HG03175 (cell line): ENCODE data around the gene DDX24.
"Not testable (repeated sequence)": the region's sequence is repeated elsewhere in the genome, so short reads cannot be mapped to it uniquely, and the experiment has no call there.

ENCODE experiments used
- ATAC-seq: cut with Tn5 transposase; IDR thresholded peaks from one replicate; pipeline ENCODE4 v1.9.1; 2021; ENCODE audit warnings: mild to moderate bottlenecking, moderate library complexity; ENCODE audit not compliant: unreplicated experiment

Gene DDX24

DNA sequence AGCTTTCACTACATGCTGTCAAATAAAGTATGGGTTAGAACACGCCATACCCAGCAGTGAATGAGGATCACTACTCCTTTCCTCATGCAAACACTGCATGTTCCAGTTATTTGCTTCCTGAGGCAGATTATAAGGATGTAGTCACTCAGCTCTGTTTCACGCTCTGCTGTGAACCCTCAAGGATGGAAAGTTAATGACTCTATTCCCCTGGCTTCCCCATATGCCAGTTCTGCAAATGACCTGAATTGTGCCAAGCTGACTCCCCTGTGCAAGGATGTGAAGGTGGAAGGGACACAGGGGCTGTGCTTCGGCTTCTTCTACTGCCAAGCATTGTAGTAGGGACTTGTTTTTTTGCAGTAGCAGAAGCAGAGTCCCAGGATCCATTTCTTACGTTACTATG lies 6.9 kb upstream of the DDX24 start:
- no peak for ATAC-seq

DNA sequence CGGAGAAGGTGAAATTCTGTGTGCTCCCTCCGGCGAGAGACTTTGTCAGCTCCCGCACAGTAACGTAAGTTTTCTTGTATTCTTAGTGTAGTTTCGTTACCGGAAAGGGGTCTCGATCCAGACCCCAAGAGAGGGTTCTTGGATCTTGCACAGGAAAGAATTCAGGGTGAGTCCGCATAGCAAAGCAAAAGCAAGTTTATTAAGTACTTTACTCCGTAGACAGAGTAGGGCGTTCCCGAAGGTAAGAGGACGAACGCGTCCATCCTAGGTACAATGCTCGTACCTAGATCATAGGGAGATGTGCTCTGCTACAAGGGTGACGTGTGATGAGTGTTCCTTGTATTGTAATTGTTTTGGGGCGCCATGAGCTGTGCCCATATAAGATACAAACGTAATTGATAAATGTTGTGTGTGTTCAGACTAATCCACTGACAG lies 401 bp upstream of the DDX24 start:
- ATAC-seq, result peak; percentile 40

DNA sequence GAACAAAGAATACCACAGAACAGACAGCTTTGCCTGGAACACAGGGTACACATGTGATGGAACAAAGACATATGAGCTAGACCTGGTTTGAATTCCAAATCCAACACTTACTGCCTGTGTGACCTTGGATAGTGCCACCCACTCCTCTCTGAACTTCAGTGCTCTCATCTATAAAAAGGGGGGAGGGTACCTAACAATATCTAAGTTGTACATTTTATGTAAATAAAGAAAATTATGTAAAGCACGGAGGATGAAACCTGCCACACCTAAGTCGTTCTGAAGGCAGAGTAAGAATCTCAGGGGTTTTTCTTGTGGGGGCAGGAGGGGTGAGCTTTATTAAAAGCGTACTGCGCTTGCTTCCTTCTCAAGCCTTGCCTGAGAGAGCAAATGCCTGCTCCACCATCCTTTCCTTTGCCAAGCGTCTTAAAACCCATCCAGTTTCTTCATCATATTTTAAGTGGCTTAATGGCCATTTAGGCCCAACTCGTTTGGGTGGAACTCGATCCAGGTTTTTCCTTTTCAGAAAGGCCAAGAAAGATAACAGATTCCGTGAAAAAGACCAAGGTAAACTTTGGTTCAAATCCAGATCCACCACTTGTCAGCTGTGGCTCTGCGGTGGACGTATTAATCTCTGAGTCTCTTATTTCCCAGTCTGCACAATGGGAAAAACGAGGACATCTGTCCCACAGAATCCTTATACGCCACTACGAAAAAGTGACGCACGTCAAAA lies 946 bp downstream of the DDX24 start:
- no peak for ATAC-seq

DNA sequence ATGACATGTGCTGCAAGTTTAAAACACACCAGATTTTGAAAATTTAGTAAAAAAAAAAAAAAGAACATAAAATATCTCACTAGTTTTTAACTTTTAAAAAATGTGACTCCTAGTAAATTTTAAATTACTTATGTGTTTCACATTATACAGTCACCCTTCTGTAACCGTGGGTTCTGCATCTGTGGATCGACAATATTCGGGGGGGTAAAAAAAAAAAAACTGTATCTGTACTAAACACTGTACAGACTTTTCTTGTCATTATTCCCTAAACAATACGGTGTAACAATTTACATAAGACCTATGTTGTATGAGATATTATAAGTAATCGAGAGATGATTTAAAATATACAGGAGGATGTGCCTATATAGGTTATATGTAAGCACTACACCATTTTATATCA lies 3.2 kb downstream of the DDX24 start:
- ATAC-seq, result no peak

DNA sequence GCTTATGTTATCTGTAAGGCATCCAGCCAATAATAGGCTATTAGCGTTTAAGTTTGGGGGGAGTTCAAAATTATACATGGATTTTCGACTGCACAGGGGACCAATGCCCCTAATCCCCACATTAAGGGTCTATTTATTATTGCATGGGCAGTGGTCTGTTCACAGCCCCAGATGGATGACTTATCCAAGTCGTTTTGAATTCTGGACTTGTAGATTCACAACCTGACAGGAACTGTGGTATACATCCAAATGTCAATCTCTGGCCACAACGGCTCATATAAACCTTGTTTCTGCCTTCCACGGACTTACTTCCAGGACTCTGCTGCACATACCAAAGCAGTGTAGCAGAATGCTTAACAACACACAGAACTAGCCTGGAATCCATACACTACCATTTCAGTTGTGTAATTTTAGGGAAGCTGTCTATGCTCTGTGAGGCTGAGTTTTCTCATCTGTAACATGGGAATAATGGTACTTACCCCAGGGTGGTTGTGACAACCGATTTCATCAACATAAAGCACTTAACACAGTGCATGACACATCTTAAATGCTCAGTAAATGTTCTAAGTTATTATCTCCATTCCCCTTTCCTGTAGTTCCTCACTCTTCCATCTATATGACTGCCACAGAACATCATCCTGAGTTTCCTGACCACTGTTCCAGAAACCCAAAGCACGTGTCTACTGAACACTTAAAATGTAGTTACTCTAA lies 3.7 kb downstream of the DDX24 start:
- no peak for ATAC-seq

DNA sequence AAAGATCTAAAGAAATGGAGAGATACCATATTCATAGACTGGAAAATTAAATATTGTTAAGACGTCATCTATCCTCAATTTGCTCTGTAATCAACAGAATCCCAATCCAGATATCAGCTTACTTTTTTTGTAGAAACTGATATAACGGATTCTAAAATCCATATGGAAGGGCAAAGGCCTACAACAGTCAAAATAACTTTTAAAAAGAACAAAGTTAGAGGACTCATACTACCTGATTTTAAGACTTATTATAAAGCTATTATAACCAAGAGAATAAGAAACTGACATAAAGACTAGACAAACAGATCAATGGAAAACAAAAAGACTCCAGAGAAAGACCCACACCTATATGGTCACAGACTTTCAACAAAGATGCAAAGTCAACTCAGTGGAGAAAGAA lies 6.0 kb downstream of the DDX24 start:
- no peak for ATAC-seq

DNA sequence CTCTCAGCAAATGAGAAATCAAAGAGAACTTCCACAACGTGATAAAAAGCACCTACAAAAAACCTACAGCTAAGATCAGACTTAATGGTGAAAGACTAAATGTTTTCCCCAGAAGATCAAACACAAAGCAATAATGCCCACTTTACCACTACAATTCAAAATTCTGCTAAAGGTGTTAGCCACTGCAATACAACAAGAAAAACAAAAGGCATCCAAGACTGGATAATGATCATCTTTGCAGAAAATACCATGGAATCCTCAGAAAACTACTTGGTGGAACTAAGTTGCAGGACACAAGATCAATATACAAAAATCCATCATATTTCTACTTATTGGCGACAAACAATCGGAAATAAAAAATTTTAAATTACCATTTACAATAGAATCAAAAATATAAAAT lies 6.5 kb downstream of the DDX24 start:
- ATAC-seq, result no peak

DNA sequence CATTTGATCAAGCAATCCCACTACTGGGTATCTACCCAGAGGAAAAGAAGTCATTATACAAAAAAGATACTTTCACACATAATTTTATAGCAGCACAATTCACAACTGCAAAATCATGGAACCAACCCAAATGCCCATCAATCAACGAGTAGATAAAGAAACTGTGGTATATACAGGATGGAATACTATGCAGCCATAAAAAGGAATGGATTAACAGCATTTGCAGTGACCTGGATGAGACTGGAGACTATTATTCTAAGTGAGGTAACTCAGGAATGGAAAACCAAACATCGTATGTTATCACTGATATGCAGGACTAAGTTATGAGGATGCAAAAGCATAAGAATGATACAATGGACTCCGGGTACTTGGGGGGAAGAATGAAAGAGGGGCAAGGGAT lies 8.9 kb downstream of the DDX24 start:
- not testable (repeated sequence) for ATAC-seq

DNA sequence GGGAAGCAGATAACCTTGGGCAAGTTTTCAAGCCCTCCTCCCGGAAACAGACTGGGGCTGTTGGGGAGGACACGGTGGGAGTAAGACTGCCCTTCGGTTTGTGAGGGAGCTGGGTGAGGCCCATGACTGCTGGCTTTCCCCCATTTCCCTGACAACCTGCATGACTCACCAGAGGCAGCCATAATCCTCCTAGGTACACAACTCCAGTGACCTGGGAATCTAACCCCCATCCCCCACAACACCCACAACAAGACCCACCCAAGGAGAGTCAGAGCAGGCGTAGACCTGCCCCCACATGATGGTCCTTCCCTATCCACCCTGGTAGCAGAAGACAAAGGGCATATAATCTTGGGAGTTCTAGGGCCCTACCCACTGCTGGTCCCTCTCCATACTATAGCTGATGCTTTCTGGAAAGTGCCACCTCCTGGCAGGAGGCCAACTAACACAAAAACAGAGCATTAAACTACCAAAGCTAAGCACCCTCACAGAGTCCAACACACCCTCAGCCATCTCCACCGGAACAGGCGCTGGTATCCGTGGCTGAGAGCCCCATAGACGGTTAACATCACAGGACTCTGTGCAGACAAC lies 14.8 kb downstream of the DDX24 start:
- ATAC-seq, result no peak

DNA sequence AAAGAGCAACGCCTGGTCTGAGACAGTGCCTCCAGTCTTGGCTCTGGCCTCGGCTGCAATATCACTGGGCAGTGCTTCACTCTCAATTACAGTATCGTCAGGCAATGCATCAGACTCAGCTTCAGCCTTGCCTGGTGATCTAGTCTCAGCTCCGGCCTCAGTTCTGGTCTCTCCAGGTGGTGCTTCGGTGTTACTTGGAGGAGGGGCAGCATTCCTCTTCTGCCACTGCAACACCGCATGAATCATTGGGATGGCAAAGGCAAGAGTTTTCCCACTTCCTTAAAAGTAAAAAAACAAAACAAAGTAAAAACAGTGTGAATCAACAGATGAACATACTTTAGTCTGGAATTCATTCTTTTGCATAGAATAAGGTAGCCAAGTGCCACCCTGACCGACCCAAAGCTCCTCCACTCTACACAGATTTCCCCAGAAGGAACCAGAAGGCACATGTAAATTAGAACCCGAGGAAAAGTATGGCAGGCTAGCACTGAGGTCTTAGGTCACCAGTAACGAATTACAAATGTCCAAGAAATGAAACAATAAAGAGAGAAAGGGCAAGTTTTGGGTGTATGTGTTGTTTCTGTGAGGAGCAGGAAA lies 18.6 kb downstream of the DDX24 start:
- no peak for ATAC-seq

DNA sequence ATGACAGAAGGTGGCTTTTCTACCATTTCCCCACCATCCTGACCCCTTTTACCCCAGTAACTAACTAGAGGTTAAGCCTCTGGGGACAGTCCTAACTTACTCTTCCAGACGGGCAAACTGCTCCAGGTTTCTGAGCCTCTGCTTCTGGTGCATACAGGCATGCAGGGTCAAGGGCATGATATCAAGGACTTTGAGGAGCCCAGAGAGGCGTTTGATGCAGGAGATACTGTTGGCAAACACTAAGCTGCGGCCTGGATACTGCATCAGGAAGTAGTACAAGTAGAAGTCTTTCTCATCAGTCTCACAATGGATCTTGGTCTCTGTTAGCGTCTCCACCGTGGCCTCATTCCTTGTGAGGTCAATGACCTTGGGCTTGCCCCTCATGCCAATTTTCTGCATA lies 21.0 kb downstream of the DDX24 start:
- ATAC-seq, result no peak

DNA sequence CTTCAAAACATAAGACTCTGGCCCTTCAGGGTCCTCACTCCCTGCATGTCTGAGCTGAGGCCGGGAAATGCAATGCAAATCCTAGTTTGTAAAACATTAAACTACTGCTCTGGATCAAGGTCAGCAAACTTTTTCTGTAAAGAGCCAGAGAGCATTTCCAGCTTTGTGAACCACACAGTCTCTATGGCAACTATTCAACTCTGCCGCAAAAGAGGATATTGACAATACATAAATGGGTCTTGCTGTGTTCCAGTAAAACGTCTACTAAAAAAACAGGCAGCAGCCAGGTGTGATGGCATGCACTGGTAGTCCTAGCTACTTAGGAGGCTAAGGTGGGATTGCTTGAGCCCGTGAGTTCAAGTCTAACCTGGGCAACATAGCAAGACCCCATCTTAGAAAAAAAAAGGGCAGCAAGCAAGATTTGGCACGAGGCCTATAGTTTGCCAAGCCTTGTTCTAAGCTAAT lies 22.3 kb downstream of the DDX24 start:
- ATAC-seq, result no peak

DNA sequence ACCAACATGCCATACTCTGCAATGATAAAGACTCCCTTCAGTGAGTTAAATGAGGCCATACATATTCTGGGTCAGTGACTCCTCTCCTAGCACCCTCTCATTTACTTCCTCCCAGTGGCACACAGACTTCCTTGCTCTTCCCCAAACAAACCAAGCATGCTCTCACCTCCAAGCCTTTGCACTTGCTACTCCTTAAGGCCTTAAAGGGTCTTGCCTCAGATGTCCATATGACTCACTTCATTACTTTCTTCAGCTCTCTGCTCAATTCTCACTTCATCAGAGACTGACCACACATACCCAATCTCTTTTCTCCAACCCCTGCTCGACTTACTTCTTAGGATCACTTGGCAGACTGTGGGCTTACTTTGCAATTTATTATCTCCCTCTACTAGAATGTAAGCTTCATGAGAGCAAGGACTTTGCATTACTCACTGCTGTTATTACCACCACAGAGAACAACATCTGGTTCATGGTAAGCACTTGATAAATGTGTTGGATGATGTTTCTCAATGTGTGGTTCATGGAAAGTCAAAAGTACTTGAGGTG lies 22.8 kb downstream of the DDX24 start:
- no peak for ATAC-seq

DNA sequence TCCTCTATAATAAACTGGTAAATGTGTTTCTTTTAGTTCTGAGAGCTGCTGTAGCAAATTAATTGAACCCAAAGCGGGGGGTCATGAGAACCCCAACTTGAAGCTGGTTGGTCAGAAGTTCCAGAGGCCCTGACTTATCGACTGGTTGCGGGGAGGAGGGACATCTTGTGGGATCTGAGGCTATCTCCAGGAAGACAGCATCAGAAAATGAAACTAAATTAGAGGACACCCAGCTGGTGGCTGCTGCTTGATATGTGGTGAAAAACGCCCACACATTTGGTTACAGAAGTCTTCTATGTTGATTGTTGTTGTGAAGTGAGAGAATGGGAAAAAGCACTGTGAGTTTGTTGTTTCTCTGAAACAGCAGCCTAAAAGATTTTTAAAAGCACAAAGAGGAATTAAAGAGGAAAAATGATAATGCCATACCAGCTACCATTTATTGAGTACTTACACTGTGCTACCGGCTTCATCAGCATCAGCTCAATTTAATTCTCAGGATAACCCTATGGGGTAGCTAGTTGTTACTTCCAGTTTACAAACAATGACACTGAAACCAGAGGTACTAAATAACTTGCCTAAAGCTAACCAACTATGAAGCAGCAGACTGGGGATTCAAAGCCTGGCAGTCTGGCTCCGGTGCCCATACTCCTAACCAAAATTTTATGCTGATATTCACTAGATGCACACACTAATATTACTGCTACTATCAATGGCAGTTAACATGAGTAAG lies 24.3 kb downstream of the DDX24 start:
- peak; percentile 76 for ATAC-seq

DNA sequence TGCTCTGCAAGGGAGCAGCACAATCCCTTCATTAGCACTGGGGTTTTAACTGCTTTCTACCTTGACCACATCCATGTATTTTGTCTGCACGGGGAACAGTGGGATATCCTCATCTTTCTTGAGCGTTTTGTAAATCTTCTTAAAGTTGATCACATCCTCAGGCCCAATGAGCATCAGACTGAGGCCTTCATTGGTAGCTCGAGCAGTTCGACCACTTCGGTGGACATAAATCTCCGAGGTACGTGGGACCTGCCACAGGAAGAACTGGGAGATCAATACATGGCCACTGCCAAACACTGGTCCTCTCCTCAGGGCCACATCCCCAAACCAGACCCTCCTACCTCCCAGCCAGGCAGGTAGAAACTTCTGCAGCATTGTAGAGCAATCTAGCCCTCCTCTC lies 26.1 kb downstream of the DDX24 start:
- no peak for ATAC-seq

DNA sequence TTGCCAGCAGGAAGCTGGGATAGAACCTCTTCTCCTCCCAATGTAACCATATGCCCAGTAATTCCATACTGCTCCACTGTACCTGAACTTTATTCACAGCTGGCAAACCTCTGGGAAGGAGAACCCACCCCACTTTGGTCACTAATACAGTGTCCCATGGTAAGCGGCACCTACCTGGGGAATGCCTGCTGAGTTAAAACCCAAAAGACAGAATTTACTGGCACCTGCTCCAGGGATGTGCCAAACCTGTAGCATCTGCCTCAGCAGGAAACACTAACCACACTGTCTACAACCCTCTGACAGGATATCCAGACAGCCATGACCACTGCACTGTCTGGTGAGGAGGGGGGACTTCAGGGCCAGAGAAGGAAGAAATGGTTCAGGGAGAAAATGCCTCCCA lies 26.6 kb downstream of the DDX24 start:
- ATAC-seq, result no peak

DNA sequence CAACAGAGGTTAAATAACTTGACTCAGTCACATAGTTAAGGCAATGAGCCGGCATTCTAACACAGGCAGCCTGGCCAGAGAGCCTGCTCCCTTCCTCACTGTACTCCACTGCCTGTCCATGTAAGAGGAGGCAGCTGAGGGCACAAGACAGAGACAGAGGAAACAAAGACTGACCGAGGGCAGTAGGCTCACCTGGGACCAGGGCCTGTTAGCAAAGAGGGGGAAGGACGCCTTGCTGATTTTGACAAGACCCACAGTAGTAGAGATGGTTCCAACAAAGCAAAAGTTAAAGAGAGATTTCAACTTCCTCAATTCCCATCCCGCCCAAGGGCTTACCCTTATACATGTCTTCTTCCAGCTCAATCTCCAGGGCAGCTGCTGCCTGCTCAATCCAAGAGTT lies 28.3 kb downstream of the DDX24 start:
- ATAC-seq, result no peak

DNA sequence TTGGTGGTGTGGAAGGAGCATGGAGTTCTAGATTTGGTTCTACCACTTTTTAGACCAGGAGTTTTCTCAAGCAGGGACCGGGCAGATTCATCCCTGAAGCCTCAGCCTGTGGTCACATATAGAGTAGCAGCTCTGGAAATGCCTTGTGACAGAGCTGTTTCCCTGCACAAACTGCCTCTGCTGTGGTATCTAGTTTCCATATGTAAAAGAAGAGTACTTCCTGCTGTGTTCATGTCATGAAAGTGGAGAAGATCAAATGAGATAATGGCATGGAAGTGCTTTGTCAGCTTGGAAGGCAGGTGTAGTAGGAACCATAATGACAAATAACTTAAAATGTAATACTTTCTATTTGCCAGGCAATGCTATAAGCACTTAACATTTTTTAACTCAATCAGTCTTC lies 28.8 kb downstream of the DDX24 start:
- no peak for ATAC-seq

DNA sequence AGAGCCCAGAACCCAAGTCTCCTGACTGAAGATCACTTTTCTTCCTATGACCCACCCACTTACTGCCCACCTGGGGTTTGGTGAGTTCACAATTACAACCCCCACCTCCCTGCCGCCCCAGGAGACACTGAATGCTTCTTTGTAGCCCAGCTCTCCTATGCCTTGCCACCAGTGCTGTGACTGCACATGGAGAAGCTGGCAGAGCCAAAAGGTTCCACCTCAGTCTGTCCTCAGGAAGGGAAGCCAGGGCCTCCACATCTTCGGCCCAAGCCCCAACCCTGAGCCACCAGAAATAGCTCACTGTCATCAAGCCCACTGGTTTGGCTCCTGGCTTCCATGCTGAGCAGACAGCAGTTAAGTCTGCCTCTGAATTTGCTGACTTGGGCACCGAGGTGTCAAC lies 29.2 kb downstream of the DDX24 start:
- no peak for ATAC-seq

DNA sequence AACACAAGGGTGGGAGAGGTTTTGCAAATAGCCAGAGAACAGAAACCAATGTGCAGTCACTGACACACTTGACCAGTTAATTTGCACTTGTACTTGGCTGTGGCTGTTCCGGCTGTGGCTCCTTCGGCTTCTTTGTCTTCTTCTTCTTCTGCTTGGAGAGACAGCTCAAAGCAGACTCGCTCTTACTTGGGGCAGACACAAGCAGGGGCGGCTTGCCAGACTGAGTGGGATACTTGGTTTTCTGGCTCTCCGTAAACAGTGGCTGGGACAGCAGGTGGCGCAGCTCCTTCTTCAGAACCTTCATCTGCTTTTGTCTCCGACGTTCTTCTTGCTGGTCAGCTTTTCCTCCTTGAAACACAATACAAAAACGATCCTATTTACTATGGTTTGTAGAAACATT lies 29.9 kb downstream of the DDX24 start:
- ATAC-seq, result no peak
